LoVo (cell line): ENCODE data around the gene LRP5.

Experiments used
- DNase-seq: peaks from one replicate; pipeline ENCODE4 v3.0.0-alpha.2; 2016; ENCODE audit warnings: low spot score

LRP5 gene

GRCh38 chr11:68347345-68347744 is 35.0 kb downstream of the LRP5 start:
- no peak for DNase-seq

GRCh38 chr11:68347841-68348240 is 35.5 kb downstream of the LRP5 start:
- DNase-seq: no peak

- no peak for DNase-seq
These were observed 37.3 kb downstream of the LRP5 start for GRCh38 chr11:68349461-68350249.

- DNase-seq: no peak
These were observed 38.5 kb downstream of the LRP5 start for GRCh38 chr11:68350759-68351449.

- no peak for DNase-seq
These were observed 39.3 kb downstream of the LRP5 start for GRCh38 chr11:68351450-68352275.

GRCh38 chr11:68352591-68352990 is 40.2 kb downstream of the LRP5 start:
- no peak for DNase-seq

GRCh38 chr11:68353118-68353517 is 40.7 kb downstream of the LRP5 start:
- DNase-seq: no peak

GRCh38 chr11:68353669-68354068 is 41.3 kb downstream of the LRP5 start:
- DNase-seq: no peak

GRCh38 chr11:68354148-68354872 is 41.9 kb downstream of the LRP5 start:
- peak; percentile 63 for DNase-seq

- no peak for DNase-seq
These were observed 43.1 kb downstream of the LRP5 start for GRCh38 chr11:68355471-68355870.

GRCh38 chr11:68357568-68357967 is 45.2 kb downstream of the LRP5 start:
- no peak for DNase-seq

- no peak for DNase-seq
These were observed 46.0 kb downstream of the LRP5 start for GRCh38 chr11:68358416-68358815.

GRCh38 chr11:68361702-68362101 is 49.3 kb downstream of the LRP5 start:
- no peak for DNase-seq

- DNase-seq: no peak
These were observed 50.5 kb downstream of the LRP5 start for GRCh38 chr11:68362801-68363379.

- DNase-seq: no peak
These were observed 51.4 kb downstream of the LRP5 start for GRCh38 chr11:68363776-68364175.

GRCh38 chr11:68364581-68364980 is 52.2 kb downstream of the LRP5 start:
- no peak for DNase-seq

- no peak for DNase-seq
These were observed 53.6 kb downstream of the LRP5 start for GRCh38 chr11:68365943-68366435.

- DNase-seq: no peak
These were observed 54.9 kb downstream of the LRP5 start for GRCh38 chr11:68367252-68367651.

GRCh38 chr11:68369756-68370155 is 57.4 kb downstream of the LRP5 start:
- no peak for DNase-seq

- DNase-seq: no peak
These were observed 58.1 kb downstream of the LRP5 start for GRCh38 chr11:68370211-68371111.
